H1 (cell line): ENCODE results near the gene CSNK1G3. TPM values are rescaled to one million over a fixed set of nuclear protein-coding genes. Genes with fewer than 3 reads are reported as not detected.

Source experiments
- EGR1 ChIP-seq: IDR thresholded peaks from 2 replicates; pipeline ENCODE4 v1.6.1; 2011; ENCODE audit warnings: low read depth, low read length, borderline replicate concordance
- JUN ChIP-seq: IDR thresholded peaks from 2 replicates; pipeline ENCODE4 v1.6.1; 2011; ENCODE audit warnings: low read depth, mild to moderate bottlenecking, improper control_type of control experiment, low read length
- POLR2A ChIP-seq, 2 experiments: IDR thresholded peaks; 1 replicate in 1 of 2; 2 replicates in 1 of 2; pipeline ENCODE4 v1.6.1; 2011; ENCODE audit warnings: low read depth in 2 of 2, low read length in 2 of 2, mild to moderate bottlenecking in 2 of 2; ENCODE audit errors: control extremely low read depth in 1 of 2
- SAP30 ChIP-seq: fragments of 300-600 bp; sonication (generic); IDR thresholded peaks from 2 replicates; pipeline ENCODE4 v1.7.1; 2012; ENCODE audit warnings: low read length, moderate library complexity, mild to moderate bottlenecking, inconsistent platforms; ENCODE audit not compliant: insufficient read depth, insufficient replicate concordance
- SIRT6 ChIP-seq: IDR thresholded peaks from one replicate; pipeline ENCODE4 v1.7.1; 2012; ENCODE audit warnings: low read length, inconsistent platforms
- SP2 ChIP-seq: IDR thresholded peaks from 2 replicates; pipeline ENCODE4 v1.6.1; 2012; ENCODE audit warnings: mild to moderate bottlenecking, low read length, inconsistent platforms
- TBP ChIP-seq: IDR thresholded peaks from 2 replicates; pipeline ENCODE4 v1.6.1; 2011; ENCODE audit warnings: low read depth, low read length, improper control_type of control experiment
- YY1 ChIP-seq: IDR thresholded peaks from 2 replicates; pipeline ENCODE4 v1.6.1; 2011; ENCODE audit warnings: low read depth, mild to moderate bottlenecking, low read length
- polyA plus RNA-seq, 7 experiments: library from polyadenylated mRNA; depleted of rRNA in 3 of 7; stranded (reverse) in 5 of 7; unstranded in 2 of 7; fragments of >200 nt in 5 of 7; fragments of 200-250 nt in 2 of 7; gene quantifications; 1 replicate in 5 of 7; 2 replicates in 1 of 7; 4 replicates in 1 of 7; pipeline versions ENCODE4 v1.2.1 to v1.2.3, GENCODE V29; 2011 to 2013; ENCODE audit warnings: missing spikeins in 2 of 7, mixed read lengths in 2 of 7
- total RNA-seq: library from RNA; stranded (reverse); fragmentation: NEBNext Ultra II Directional; extraction: Animal tissue kit (Norgen Biotek cat#: 25700); gene quantifications from 2 replicates; pipeline ENCODE4 v1.2.1, GENCODE V29; 2021
- TF ChIP-seq, protein P1 (sequence below): fragments of 300-600 bp; sonication (generic); IDR thresholded peaks from 2 replicates; pipeline ENCODE4 v1.7.1; 2012; ENCODE audit warnings: low read length, moderate library complexity, mild to moderate bottlenecking, inconsistent platforms; ENCODE audit not compliant: insufficient replicate concordance
- TF ChIP-seq, protein P2 (sequence below): IDR thresholded peaks from 2 replicates; pipeline ENCODE4 v1.6.1; 2012; ENCODE audit warnings: inconsistent platforms

CSNK1G3 gene
- total and polyA plus RNA-seq, 2 of the 8 experiments (the other 6 are each of a cell fraction or from before 2014, with no cell fraction given): 10.6 to 58.9 TPM

DNA sequence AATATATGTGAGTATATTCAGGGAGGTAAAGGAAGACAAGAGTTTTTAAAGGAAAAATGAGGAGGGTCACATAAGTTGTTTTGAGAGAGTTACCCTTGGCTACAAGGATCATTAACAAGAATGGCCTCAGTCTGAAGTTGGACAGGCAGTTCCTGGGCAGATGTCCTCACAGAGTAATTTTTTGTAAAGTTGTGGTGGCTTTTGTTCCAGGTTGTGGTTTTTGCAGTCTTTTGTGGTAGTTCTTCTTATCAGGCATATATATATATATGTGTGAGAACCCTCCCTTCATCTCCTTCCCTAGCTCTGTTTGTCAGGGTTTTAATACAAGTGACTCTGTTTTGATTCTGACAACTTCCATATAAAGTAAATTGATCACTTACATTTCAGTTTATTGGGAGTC is 60.0 kb downstream of the CSNK1G3 start (continued):
- TF ChIP-seq, protein P1, sequence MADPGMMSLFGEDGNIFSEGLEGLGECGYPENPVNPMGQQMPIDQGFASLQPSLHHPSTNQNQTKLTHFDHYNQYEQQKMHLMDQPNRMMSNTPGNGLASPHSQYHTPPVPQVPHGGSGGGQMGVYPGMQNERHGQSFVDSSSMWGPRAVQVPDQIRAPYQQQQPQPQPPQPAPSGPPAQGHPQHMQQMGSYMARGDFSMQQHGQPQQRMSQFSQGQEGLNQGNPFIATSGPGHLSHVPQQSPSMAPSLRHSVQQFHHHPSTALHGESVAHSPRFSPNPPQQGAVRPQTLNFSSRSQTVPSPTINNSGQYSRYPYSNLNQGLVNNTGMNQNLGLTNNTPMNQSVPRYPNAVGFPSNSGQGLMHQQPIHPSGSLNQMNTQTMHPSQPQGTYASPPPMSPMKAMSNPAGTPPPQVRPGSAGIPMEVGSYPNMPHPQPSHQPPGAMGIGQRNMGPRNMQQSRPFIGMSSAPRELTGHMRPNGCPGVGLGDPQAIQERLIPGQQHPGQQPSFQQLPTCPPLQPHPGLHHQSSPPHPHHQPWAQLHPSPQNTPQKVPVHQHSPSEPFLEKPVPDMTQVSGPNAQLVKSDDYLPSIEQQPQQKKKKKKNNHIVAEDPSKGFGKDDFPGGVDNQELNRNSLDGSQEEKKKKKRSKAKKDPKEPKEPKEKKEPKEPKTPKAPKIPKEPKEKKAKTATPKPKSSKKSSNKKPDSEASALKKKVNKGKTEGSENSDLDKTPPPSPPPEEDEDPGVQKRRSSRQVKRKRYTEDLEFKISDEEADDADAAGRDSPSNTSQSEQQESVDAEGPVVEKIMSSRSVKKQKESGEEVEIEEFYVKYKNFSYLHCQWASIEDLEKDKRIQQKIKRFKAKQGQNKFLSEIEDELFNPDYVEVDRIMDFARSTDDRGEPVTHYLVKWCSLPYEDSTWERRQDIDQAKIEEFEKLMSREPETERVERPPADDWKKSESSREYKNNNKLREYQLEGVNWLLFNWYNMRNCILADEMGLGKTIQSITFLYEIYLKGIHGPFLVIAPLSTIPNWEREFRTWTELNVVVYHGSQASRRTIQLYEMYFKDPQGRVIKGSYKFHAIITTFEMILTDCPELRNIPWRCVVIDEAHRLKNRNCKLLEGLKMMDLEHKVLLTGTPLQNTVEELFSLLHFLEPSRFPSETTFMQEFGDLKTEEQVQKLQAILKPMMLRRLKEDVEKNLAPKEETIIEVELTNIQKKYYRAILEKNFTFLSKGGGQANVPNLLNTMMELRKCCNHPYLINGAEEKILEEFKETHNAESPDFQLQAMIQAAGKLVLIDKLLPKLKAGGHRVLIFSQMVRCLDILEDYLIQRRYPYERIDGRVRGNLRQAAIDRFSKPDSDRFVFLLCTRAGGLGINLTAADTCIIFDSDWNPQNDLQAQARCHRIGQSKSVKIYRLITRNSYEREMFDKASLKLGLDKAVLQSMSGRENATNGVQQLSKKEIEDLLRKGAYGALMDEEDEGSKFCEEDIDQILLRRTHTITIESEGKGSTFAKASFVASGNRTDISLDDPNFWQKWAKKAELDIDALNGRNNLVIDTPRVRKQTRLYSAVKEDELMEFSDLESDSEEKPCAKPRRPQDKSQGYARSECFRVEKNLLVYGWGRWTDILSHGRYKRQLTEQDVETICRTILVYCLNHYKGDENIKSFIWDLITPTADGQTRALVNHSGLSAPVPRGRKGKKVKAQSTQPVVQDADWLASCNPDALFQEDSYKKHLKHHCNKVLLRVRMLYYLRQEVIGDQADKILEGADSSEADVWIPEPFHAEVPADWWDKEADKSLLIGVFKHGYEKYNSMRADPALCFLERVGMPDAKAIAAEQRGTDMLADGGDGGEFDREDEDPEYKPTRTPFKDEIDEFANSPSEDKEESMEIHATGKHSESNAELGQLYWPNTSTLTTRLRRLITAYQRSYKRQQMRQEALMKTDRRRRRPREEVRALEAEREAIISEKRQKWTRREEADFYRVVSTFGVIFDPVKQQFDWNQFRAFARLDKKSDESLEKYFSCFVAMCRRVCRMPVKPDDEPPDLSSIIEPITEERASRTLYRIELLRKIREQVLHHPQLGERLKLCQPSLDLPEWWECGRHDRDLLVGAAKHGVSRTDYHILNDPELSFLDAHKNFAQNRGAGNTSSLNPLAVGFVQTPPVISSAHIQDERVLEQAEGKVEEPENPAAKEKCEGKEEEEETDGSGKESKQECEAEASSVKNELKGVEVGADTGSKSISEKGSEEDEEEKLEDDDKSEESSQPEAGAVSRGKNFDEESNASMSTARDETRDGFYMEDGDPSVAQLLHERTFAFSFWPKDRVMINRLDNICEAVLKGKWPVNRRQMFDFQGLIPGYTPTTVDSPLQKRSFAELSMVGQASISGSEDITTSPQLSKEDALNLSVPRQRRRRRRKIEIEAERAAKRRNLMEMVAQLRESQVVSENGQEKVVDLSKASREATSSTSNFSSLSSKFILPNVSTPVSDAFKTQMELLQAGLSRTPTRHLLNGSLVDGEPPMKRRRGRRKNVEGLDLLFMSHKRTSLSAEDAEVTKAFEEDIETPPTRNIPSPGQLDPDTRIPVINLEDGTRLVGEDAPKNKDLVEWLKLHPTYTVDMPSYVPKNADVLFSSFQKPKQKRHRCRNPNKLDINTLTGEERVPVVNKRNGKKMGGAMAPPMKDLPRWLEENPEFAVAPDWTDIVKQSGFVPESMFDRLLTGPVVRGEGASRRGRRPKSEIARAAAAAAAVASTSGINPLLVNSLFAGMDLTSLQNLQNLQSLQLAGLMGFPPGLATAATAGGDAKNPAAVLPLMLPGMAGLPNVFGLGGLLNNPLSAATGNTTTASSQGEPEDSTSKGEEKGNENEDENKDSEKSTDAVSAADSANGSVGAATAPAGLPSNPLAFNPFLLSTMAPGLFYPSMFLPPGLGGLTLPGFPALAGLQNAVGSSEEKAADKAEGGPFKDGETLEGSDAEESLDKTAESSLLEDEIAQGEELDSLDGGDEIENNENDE: no peak
- no peak for TF ChIP-seq EGR1
- no peak for TF ChIP-seq JUN
- TF ChIP-seq, protein P2, sequence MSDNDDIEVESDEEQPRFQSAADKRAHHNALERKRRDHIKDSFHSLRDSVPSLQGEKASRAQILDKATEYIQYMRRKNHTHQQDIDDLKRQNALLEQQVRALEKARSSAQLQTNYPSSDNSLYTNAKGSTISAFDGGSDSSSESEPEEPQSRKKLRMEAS: no peak
- TF ChIP-seq YY1: no peak
- TF ChIP-seq SIRT6: no peak
- no peak for TF ChIP-seq SP2
- no peak for TF ChIP-seq TBP
- no peak for TF ChIP-seq SAP30
- TF ChIP-seq POLR2A (IDR thresholded peaks at IDR 0.05; ENCODE audit: control extremely low read depth in 1 of 2, low read depth in 2 of 2, low read length in 2 of 2): no peak
